ENCODE measurements around the gene ABI3BP. TPM values are rescaled to one million over a fixed set of nuclear protein-coding genes. Genes with fewer than 3 reads are reported as not detected.
"Not testable (repeated sequence)": the region's sequence is repeated elsewhere in the genome, so short reads cannot be mapped to it uniquely, and the experiment has no call there.

ABI3BP gene
- total RNA-seq, 1 donor from 2014 or later, result 1.1 TPM

DNA sequence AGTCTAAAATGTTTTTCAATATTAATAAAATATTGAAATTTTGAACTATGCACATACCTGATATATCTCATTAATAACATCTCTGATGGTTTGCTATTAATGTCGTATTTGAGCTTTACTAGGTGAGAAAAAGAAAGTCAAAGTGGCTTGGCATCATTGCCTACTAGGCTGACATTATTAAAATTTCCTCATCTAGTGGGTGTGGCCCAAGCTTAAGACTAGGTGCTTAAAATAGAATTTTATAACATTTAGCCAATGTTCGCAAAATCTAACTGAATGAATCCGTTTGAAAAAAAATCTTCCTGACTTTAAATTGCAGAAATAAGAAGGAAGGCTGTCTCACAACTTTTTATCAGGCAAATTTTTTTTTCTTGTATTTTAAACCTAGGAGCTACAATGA is 46.1 kb downstream of the ABI3BP start:
- no peak for DNase-seq (ENCODE audit: low read depth)

DNA sequence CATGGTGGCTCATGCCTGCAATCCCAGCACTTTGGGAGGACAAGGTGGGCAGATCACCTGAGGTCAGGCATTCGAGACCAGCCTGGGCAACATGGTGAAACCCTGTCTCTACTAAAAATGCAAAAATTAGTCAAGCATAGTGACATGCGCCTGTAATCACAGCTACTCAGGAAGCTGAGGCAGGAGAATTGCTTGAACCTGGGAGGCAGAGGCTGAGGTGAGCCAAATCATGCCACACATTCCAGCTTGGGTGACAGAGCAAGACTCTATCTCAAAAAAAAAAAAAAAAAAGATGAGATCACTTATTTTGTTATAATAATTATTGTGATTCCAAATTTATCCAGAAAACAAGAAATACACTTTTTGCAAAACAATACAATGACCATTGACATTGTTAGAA is 47.1 kb downstream of the ABI3BP start:
- not testable (repeated sequence) for H3K79me2 ChIP-seq (ENCODE audit: insufficient read depth, low read length); H3K27me3 Mint-ChIP-seq (ENCODE audit: low read depth, unreplicated experiment); H3K27me3 ChIP-seq (ENCODE audit: insufficient read depth, low read length); H3K9ac ChIP-seq (ENCODE audit: low read length); H3K4me1 Mint-ChIP-seq (ENCODE audit: low read depth, unreplicated experiment); H3K36me3 ChIP-seq (ENCODE audit: insufficient read depth, low read length); H3K4me3 Mint-ChIP-seq (ENCODE audit: unreplicated experiment); FAIRE-seq; H4K20me1 ChIP-seq (ENCODE audit: insufficient read depth, low read length); H3K27ac ChIP-seq (ENCODE audit: low read depth, low read length); H2AFZ ChIP-seq (ENCODE audit: low read depth, low read length); H3K9me3 ChIP-seq (ENCODE audit: insufficient read depth, low read depth, low read length); H3K4me2 ChIP-seq (ENCODE audit: low read length); H3K9me3 Mint-ChIP-seq (ENCODE audit: unreplicated experiment); H3K27ac Mint-ChIP-seq (ENCODE audit: unreplicated experiment); H3K4me1 ChIP-seq (ENCODE audit: insufficient read depth, low read length); H3K36me3 Mint-ChIP-seq (ENCODE audit: low read depth, unreplicated experiment); H3K4me3 ChIP-seq (ENCODE audit: insufficient read depth, low read depth, low read length); DNase-seq (ENCODE audit: low read depth)

More for the DNA sequence above, 46.1 kb downstream of the ABI3BP start:
- Histone ChIP-seq H3K4me3 (ENCODE audit: insufficient read depth, low read depth, low read length) (no peak overlapping the region), H3K4me1 (ENCODE audit: insufficient read depth, low read length) (no peaks in the 10 kb centered on the region), H3K9me3 (ENCODE audit: insufficient read depth, low read depth, low read length) (no peaks in the 10 kb centered on the region), H3K27ac (ENCODE audit: low read depth, low read length) (no peak overlapping the region), H3K36me3 (ENCODE audit: insufficient read depth, low read length) (no peaks in the 10 kb centered on the region), H3K4me2 (ENCODE audit: low read length) (no peak overlapping the region), H3K79me2 (ENCODE audit: insufficient read depth, low read length) (no peaks in the 10 kb centered on the region), H4K20me1 (ENCODE audit: insufficient read depth, low read length) (no peaks in the 10 kb centered on the region), H2AFZ (ENCODE audit: low read depth, low read length) (no peak overlapping the region), H3K27me3 (ENCODE audit: insufficient read depth, low read length) (no peaks in the 10 kb centered on the region), H3K9ac (ENCODE audit: low read length) (no peak overlapping the region)
- Mint-ChIP-seq H3K36me3 (ENCODE audit: low read depth, unreplicated experiment) (no peaks in the 10 kb centered on the region), H3K27me3 (ENCODE audit: low read depth, unreplicated experiment) (no peaks in the 10 kb centered on the region), H3K4me3 (ENCODE audit: unreplicated experiment) (no peak overlapping the region), H3K9me3 (ENCODE audit: unreplicated experiment) (no peaks in the 10 kb centered on the region), H3K4me1 (ENCODE audit: low read depth, unreplicated experiment) (no peaks in the 10 kb centered on the region), H3K27ac (ENCODE audit: unreplicated experiment) (no peak overlapping the region)
- no peak for TF ChIP-seq EZH2 (IDR thresholded peaks at IDR 0.05; ENCODE audit: insufficient read depth, low read length)
- TF ChIP-seq, protein P1, sequence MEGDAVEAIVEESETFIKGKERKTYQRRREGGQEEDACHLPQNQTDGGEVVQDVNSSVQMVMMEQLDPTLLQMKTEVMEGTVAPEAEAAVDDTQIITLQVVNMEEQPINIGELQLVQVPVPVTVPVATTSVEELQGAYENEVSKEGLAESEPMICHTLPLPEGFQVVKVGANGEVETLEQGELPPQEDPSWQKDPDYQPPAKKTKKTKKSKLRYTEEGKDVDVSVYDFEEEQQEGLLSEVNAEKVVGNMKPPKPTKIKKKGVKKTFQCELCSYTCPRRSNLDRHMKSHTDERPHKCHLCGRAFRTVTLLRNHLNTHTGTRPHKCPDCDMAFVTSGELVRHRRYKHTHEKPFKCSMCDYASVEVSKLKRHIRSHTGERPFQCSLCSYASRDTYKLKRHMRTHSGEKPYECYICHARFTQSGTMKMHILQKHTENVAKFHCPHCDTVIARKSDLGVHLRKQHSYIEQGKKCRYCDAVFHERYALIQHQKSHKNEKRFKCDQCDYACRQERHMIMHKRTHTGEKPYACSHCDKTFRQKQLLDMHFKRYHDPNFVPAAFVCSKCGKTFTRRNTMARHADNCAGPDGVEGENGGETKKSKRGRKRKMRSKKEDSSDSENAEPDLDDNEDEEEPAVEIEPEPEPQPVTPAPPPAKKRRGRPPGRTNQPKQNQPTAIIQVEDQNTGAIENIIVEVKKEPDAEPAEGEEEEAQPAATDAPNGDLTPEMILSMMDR (IDR thresholded peaks at IDR 0.05; ENCODE audit: insufficient read depth, low read depth, low read length), result no peak
- no peak for FAIRE-seq

DNA sequence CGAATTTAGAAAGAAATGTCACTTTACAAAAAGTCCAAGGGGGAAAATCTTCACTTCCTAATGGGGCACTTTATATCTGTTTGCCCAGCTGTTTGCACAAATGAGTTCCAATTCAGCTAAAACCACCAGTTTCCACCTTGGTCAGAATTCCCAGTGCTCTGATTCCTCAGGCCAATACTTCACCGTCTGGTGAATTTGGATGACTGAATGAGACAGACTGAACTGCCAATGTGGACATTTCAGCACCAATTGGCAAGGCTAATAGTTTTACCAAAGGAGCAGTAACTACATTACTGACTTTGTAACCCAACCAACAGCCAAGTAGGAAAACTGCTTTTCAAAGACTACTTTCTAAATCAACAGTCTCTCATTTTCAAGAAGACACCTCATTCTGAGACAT is 51.8 kb downstream of the ABI3BP start:
- no peaks in the 10 kb centered on the region for H3K27me3 Mint-ChIP-seq (ENCODE audit: low read depth, unreplicated experiment)
- Histone ChIP-seq H4K20me1 (ENCODE audit: insufficient read depth, low read length) (no peaks in the 10 kb centered on the region), H2AFZ (ENCODE audit: low read depth, low read length) (no peak overlapping the region), H3K27me3 (ENCODE audit: insufficient read depth, low read length) (no peaks in the 10 kb centered on the region), H3K27ac (ENCODE audit: low read depth, low read length) (no peak overlapping the region), H3K4me1 (ENCODE audit: insufficient read depth, low read length) (no peaks in the 10 kb centered on the region), H3K4me3 (ENCODE audit: insufficient read depth, low read depth, low read length) (no peak overlapping the region), H3K36me3 (ENCODE audit: insufficient read depth, low read length) (no peaks in the 10 kb centered on the region), H3K4me2 (ENCODE audit: low read length) (no peak overlapping the region), H3K9me3 (ENCODE audit: insufficient read depth, low read depth, low read length) (no peaks in the 10 kb centered on the region), H3K79me2 (ENCODE audit: insufficient read depth, low read length) (no peaks in the 10 kb centered on the region), H3K9ac (ENCODE audit: low read length) (no peak overlapping the region)
- no peak for FAIRE-seq
- H3K36me3 Mint-ChIP-seq (ENCODE audit: low read depth, unreplicated experiment), result no peaks in the 10 kb centered on the region
- H3K9me3 Mint-ChIP-seq (ENCODE audit: unreplicated experiment), result no peaks in the 10 kb centered on the region
- no peak for DNase-seq (ENCODE audit: low read depth)
- no peak overlapping the region for H3K27ac Mint-ChIP-seq (ENCODE audit: unreplicated experiment)
- H3K4me1 Mint-ChIP-seq (ENCODE audit: low read depth, unreplicated experiment), result no peaks in the 10 kb centered on the region
- no peak overlapping the region for H3K4me3 Mint-ChIP-seq (ENCODE audit: unreplicated experiment)
- TF ChIP-seq EZH2 (IDR thresholded peaks at IDR 0.05; ENCODE audit: insufficient read depth, low read length), result no peak
- TF ChIP-seq, protein P1 (IDR thresholded peaks at IDR 0.05; ENCODE audit: insufficient read depth, low read depth, low read length), result no peak

Measured in astrocyte (in vitro differentiated cells and primary cell).